ENCODE data around the gene KCNT1. TPM values are rescaled to one million over a fixed set of nuclear protein-coding genes. Genes with fewer than 3 reads are reported as not detected.

KCNT1 gene
- total and polyA plus RNA-seq, 4 experiments from 2014 or later, result 0.06 to 0.20 TPM; not detected in 2

GRCh38 chr9:135695036-135695435 is 6.9 kb upstream of the KCNT1 start:
- H3K36me3 Mint-ChIP-seq, result no peaks in the 10 kb centered on the region
- Histone ChIP-seq H3K27ac (ENCODE audit: low read depth, low read length) (no peak overlapping the region), H3K4me1 (ENCODE audit: insufficient read depth, low read length) (no peaks in the 10 kb centered on the region), H3K36me3 (ENCODE audit: insufficient read depth, low read length) (no peaks in the 10 kb centered on the region), H3K27me3 (ENCODE audit: insufficient read depth, low read length) (no peaks in the 10 kb centered on the region), H3K4me3 (ENCODE audit: low read length in 2 of 2) (no peak overlapping the region), H3K9me3 (ENCODE audit: control insufficient read depth in 1 of 2, low read length in 2 of 2) (no peaks in the 10 kb centered on the region)
- H3K9me3 Mint-ChIP-seq, result peaks cover 0 to under 1% (median 0%) of the 10 kb centered on the region in 8 donors
- POLR2A ChIA-PET (ENCODE audit: partially characterized antibody), result no interaction called here
- H3K27me3 Mint-ChIP-seq, result peaks cover 2 to 3% of the 10 kb centered on the region in 2 donors
- CTCF ChIA-PET (ENCODE audit: partially characterized antibody), result no interaction called here
- H3K4me3 Mint-ChIP-seq, result no peak overlapping the region
- H3K4me1 Mint-ChIP-seq, result no peaks in the 10 kb centered on the region
- intact Hi-C loops (cut with micrococcal nuclease), result no loop called here
- peak in 1 of 5 donors; percentile 12 for DNase-seq
- no peak overlapping the region for H3K27ac Mint-ChIP-seq

GRCh38 chr9:135695642-135696041 is 6.3 kb upstream of the KCNT1 start:
- Mint-ChIP-seq H3K9me3 (no peaks in the 10 kb centered on the region), H3K36me3 (no peaks in the 10 kb centered on the region), H3K4me3 (no peak overlapping the region), H3K4me1 (no peaks in the 10 kb centered on the region), H3K27ac (no peak overlapping the region), H3K27me3 (peaks cover 2 to 3% of the 10 kb centered on the region in 2 donors)
- intact Hi-C loops (cut with micrococcal nuclease), result no loop called here
- H3K4me3 ChIP-seq (ENCODE audit: low read length in 2 of 2), result no peak overlapping the region
- DNase-seq, result peak in 1 of 5 donors; percentile 5
- no peak overlapping the region for H3K27ac ChIP-seq (ENCODE audit: low read depth, low read length)
- no peaks in the 10 kb centered on the region for H3K36me3 ChIP-seq (ENCODE audit: insufficient read depth, low read length)
- H3K9me3 ChIP-seq (ENCODE audit: control insufficient read depth in 1 of 2, low read length in 2 of 2), result no peaks in the 10 kb centered on the region
- H3K27me3 ChIP-seq (ENCODE audit: insufficient read depth, low read length), result no peaks in the 10 kb centered on the region
- ChIA-PET CTCF (ENCODE audit: partially characterized antibody) (no interaction called here), POLR2A (ENCODE audit: partially characterized antibody) (no interaction called here)
- no peaks in the 10 kb centered on the region for H3K4me1 ChIP-seq (ENCODE audit: insufficient read depth, low read length)

GRCh38 chr9:135696446-135696845 is 5.5 kb upstream of the KCNT1 start:
- CTCF ChIA-PET (ENCODE audit: partially characterized antibody), result no interaction called here
- H3K4me1 ChIP-seq (ENCODE audit: insufficient read depth, low read length), result no peaks in the 10 kb centered on the region
- H3K27ac Mint-ChIP-seq, result no peak overlapping the region
- no peak overlapping the region for H3K4me3 ChIP-seq (ENCODE audit: low read length in 2 of 2)
- POLR2A ChIA-PET (ENCODE audit: partially characterized antibody), result no interaction called here
- peak in 1 of 5 donors; percentile 3 for DNase-seq
- no peaks in the 10 kb centered on the region for H3K36me3 ChIP-seq (ENCODE audit: insufficient read depth, low read length)
- intact Hi-C loops (cut with micrococcal nuclease), result no loop called here
- no peak overlapping the region for H3K27ac ChIP-seq (ENCODE audit: low read depth, low read length)
- no peaks in the 10 kb centered on the region for H3K4me1 Mint-ChIP-seq
- H3K27me3 ChIP-seq (ENCODE audit: insufficient read depth, low read length), result no peaks in the 10 kb centered on the region
- H3K9me3 ChIP-seq (ENCODE audit: control insufficient read depth in 1 of 2, low read length in 2 of 2), result no peaks in the 10 kb centered on the region
- no peaks in the 10 kb centered on the region for H3K9me3 Mint-ChIP-seq
- H3K27me3 Mint-ChIP-seq, result peaks cover 2 to 3% of the 10 kb centered on the region in 2 donors
- no peaks in the 10 kb centered on the region for H3K36me3 Mint-ChIP-seq
- H3K4me3 Mint-ChIP-seq, result no peak overlapping the region

DNA sequence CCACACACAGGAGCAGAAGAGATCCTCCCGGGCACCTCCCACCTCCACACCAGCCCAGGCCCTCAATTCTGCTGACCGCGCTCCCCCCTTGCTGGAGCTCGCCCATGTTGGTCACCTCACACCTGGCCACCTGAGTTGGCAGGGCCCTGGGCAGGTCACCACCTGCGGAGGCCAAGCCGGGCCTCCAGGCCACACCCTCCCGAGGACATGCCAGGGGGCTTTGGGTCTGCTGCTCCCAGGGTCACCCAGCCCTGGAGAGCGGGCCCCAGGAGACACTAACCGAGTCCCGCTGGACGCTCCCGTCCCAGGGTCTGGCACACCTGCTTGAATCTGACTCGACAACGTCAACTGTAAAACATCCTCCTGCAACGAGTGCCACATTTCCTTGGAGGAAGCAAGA is 4.8 kb upstream of the KCNT1 start:
- Mint-ChIP-seq H3K9me3 (no peaks in the 10 kb centered on the region), H3K36me3 (no peaks in the 10 kb centered on the region), H3K4me1 (no peaks in the 10 kb centered on the region), H3K27ac (no peak overlapping the region), H3K4me3 (no peak overlapping the region), H3K27me3 (peaks cover 2 to 3% of the 10 kb centered on the region in 2 donors)
- H3K36me3 ChIP-seq (ENCODE audit: insufficient read depth, low read length), result no peaks in the 10 kb centered on the region
- ChIA-PET CTCF (ENCODE audit: partially characterized antibody) (no interaction called here), POLR2A (ENCODE audit: partially characterized antibody) (no interaction called here)
- intact Hi-C loops (cut with micrococcal nuclease), result no loop called here
- H3K4me3 ChIP-seq (ENCODE audit: low read length in 2 of 2), result no peak overlapping the region
- H3K9me3 ChIP-seq (ENCODE audit: control insufficient read depth in 1 of 2, low read length in 2 of 2), result no peaks in the 10 kb centered on the region
- H3K4me1 ChIP-seq (ENCODE audit: insufficient read depth, low read length), result peaks cover 3% of the 10 kb centered on the region
- H3K27ac ChIP-seq (ENCODE audit: low read depth, low read length), result no peak overlapping the region
- DNase-seq, result peak in 1 of 5 donors; percentile 25
- H3K27me3 ChIP-seq (ENCODE audit: insufficient read depth, low read length), result no peaks in the 10 kb centered on the region

DNA sequence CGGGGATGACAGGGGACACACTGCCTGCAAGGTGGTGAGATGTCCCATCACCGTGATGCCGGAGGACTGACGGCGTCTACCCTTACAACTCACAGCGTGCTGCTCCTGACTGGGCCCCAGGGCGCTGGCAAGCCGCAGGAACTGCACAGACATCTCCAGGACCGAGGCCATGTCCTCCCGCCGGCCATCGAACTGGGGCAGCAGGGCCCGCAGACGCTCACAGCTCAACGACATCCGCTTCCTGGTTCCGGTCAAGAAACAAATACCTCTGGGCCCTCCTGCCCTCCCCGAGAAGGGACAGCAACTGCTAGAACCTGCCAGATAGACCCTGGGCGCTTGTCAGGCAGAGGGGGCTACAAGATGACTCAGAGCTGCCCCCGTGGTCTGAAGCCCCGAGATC is 3.7 kb upstream of the KCNT1 start:
- Histone ChIP-seq H3K4me3 (ENCODE audit: low read length in 2 of 2) (no peak overlapping the region), H3K4me1 (ENCODE audit: insufficient read depth, low read length) (peaks cover 4% of the 10 kb centered on the region), H3K9me3 (ENCODE audit: control insufficient read depth in 1 of 2, low read length in 2 of 2) (no peaks in the 10 kb centered on the region), H3K27ac (ENCODE audit: low read depth, low read length) (no peak overlapping the region), H3K36me3 (ENCODE audit: insufficient read depth, low read length) (no peaks in the 10 kb centered on the region), H3K27me3 (ENCODE audit: insufficient read depth, low read length) (no peaks in the 10 kb centered on the region)
- no peak for DNase-seq
- CTCF ChIA-PET (ENCODE audit: partially characterized antibody), result no interaction called here
- no peaks in the 10 kb centered on the region for H3K4me1 Mint-ChIP-seq
- POLR2A ChIA-PET (ENCODE audit: partially characterized antibody), result no interaction called here
- intact Hi-C loops (cut with micrococcal nuclease), result no loop called here
- peaks cover 3 to 4% of the 10 kb centered on the region in 2 donors for H3K27me3 Mint-ChIP-seq
- H3K27ac Mint-ChIP-seq, result no peak overlapping the region
- H3K9me3 Mint-ChIP-seq, result no peaks in the 10 kb centered on the region
- no peaks in the 10 kb centered on the region for H3K36me3 Mint-ChIP-seq
- no peak overlapping the region for H3K4me3 Mint-ChIP-seq

GRCh38 chr9:135698767-135699166 is 3.2 kb upstream of the KCNT1 start:
- CTCF ChIA-PET (ENCODE audit: partially characterized antibody), result no interaction called here
- Mint-ChIP-seq H3K27me3 (peaks cover 1% of the 10 kb centered on the region in 2 donors), H3K4me1 (no peaks in the 10 kb centered on the region), H3K9me3 (no peaks in the 10 kb centered on the region), H3K4me3 (no peak overlapping the region), H3K27ac (no peak overlapping the region), H3K36me3 (no peaks in the 10 kb centered on the region)
- intact Hi-C loops (cut with micrococcal nuclease), result no loop called here
- peak in 1 of 5 donors; percentile 4 for DNase-seq
- H3K4me3 ChIP-seq (ENCODE audit: low read length in 2 of 2), result no peak overlapping the region
- H3K27ac ChIP-seq (ENCODE audit: low read depth, low read length), result no peak overlapping the region
- no peaks in the 10 kb centered on the region for H3K27me3 ChIP-seq (ENCODE audit: insufficient read depth, low read length)
- H3K4me1 ChIP-seq (ENCODE audit: insufficient read depth, low read length), result peaks cover 4% of the 10 kb centered on the region
- H3K36me3 ChIP-seq (ENCODE audit: insufficient read depth, low read length), result no peaks in the 10 kb centered on the region
- POLR2A ChIA-PET (ENCODE audit: partially characterized antibody), result no interaction called here
- no peaks in the 10 kb centered on the region for H3K9me3 ChIP-seq (ENCODE audit: control insufficient read depth in 1 of 2, low read length in 2 of 2)

- peaks cover 4% of the 10 kb centered on the region for H3K4me1 ChIP-seq (ENCODE audit: insufficient read depth, low read length)
- no peaks in the 10 kb centered on the region for H3K27me3 ChIP-seq (ENCODE audit: insufficient read depth, low read length)
- H3K27me3 Mint-ChIP-seq, result peaks cover 0 to 1% of the 10 kb centered on the region in 2 donors
- H3K4me3 Mint-ChIP-seq, result no peak within 1 kb of the TSS
- no peaks in the 10 kb centered on the region for H3K9me3 Mint-ChIP-seq
- ChIA-PET CTCF (ENCODE audit: partially characterized antibody) (no interaction called here), POLR2A (ENCODE audit: partially characterized antibody) (no interaction called here)
- H3K36me3 ChIP-seq (ENCODE audit: insufficient read depth, low read length), result no peaks in the 10 kb centered on the region
- H3K9me3 ChIP-seq (ENCODE audit: control insufficient read depth in 1 of 2, low read length in 2 of 2), result no peaks in the 10 kb centered on the region
- intact Hi-C loops (cut with micrococcal nuclease), result no loop called here
- H3K27ac Mint-ChIP-seq, result peak within 1 kb of the TSS in 1 of 7 donors; percentile 47
- H3K27ac ChIP-seq (ENCODE audit: low read depth, low read length), result no peak within 1 kb of the TSS
- DNase-seq, result no peak
- no peak within 1 kb of the TSS for H3K4me3 ChIP-seq (ENCODE audit: low read length in 2 of 2)
- H3K36me3 Mint-ChIP-seq, result no peaks in the 10 kb centered on the region
- no peaks in the 10 kb centered on the region for H3K4me1 Mint-ChIP-seq
These were observed 2.5 kb upstream of the KCNT1 start, which contains the start of gene SOHLH1 for GRCh38 chr9:135699440-135699839. Gene SOHLH1 (minus strand): TSS chr9:135699481. CDS start chr9:135699467, 14 bp downstream.

- Mint-ChIP-seq H3K36me3 (no peaks in the 10 kb centered on the region), H3K27me3 (peaks cover 0 to 1% of the 10 kb centered on the region in 2 donors), H3K27ac (no peak overlapping the region), H3K4me3 (no peak overlapping the region), H3K9me3 (no peaks in the 10 kb centered on the region), H3K4me1 (no peaks in the 10 kb centered on the region)
- H3K27me3 ChIP-seq (ENCODE audit: insufficient read depth, low read length), result no peaks in the 10 kb centered on the region
- H3K9me3 ChIP-seq (ENCODE audit: control insufficient read depth in 1 of 2, low read length in 2 of 2), result no peaks in the 10 kb centered on the region
- no peak overlapping the region for H3K4me3 ChIP-seq (ENCODE audit: low read length in 2 of 2)
- no peak for DNase-seq
- intact Hi-C loops (cut with micrococcal nuclease), result no loop called here
- H3K27ac ChIP-seq (ENCODE audit: low read depth, low read length), result no peak overlapping the region
- CTCF ChIA-PET (ENCODE audit: partially characterized antibody), result no interaction called here
- H3K36me3 ChIP-seq (ENCODE audit: insufficient read depth, low read length), result no peaks in the 10 kb centered on the region
- H3K4me1 ChIP-seq (ENCODE audit: insufficient read depth, low read length), result peaks cover 4% of the 10 kb centered on the region
- POLR2A ChIA-PET (ENCODE audit: partially characterized antibody), result no interaction called here
These were observed 1.5 kb upstream of the KCNT1 start for GRCh38 chr9:135700525-135700924.
